Measurements from ENCODE around the gene LMCD1. TPM values are rescaled to one million over a fixed set of nuclear protein-coding genes. Genes with fewer than 3 reads are reported as not detected.

Gene LMCD1
- total RNA-seq, 1 experiment from 2014 or later = 46.0 TPM

- Mint-ChIP-seq H3K27me3 (ENCODE audit: unreplicated experiment) (no peaks in the 10 kb centered on the region), H3K27ac (ENCODE audit: unreplicated experiment) (no peak overlapping the region), H3K4me3 (ENCODE audit: low read depth, unreplicated experiment) (no peak overlapping the region), H3K9me3 (ENCODE audit: low read depth, unreplicated experiment) (no peaks in the 10 kb centered on the region), H3K4me1 (ENCODE audit: low read depth, unreplicated experiment) (peaks cover 25% of the 10 kb centered on the region), H3K36me3 (ENCODE audit: insufficient read depth, unreplicated experiment) (peaks cover 12% of the 10 kb centered on the region)
- CTCF ChIA-PET = no interaction called here
- BruUV-seq (replicated peaks) = no TSS peak
- intact Hi-C loops (cut with micrococcal nuclease; ENCODE audit: unreplicated experiment) = loop anchor here (1.0 to 5.0 kb wide), 3 partner anchors 121 to 299 kb away; partner anchors contain the start of gene LMCD1
- TF ChIP-seq, protein P1, sequence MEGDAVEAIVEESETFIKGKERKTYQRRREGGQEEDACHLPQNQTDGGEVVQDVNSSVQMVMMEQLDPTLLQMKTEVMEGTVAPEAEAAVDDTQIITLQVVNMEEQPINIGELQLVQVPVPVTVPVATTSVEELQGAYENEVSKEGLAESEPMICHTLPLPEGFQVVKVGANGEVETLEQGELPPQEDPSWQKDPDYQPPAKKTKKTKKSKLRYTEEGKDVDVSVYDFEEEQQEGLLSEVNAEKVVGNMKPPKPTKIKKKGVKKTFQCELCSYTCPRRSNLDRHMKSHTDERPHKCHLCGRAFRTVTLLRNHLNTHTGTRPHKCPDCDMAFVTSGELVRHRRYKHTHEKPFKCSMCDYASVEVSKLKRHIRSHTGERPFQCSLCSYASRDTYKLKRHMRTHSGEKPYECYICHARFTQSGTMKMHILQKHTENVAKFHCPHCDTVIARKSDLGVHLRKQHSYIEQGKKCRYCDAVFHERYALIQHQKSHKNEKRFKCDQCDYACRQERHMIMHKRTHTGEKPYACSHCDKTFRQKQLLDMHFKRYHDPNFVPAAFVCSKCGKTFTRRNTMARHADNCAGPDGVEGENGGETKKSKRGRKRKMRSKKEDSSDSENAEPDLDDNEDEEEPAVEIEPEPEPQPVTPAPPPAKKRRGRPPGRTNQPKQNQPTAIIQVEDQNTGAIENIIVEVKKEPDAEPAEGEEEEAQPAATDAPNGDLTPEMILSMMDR (IDR thresholded peaks at IDR 0.05; ENCODE audit: unreplicated experiment) = no peak
- no peak for DNase-seq
These were observed 122.1 kb downstream of the LMCD1 start for GRCh38 chr3:8623741-8624140.

Other genes starting within 250 kb of the LMCD1 start
- gene SSUH2, start 143.0 kb downstream of the LMCD1 start, total RNA-seq (2022) = 0.54 TPM in 1 of 2 replicates, not detected in the other
- not detected in 2 replicates for gene CAV3, start 232.0 kb downstream of the LMCD1 start, total RNA-seq (2022)